SH-SY5Y (cell line): ENCODE results near the gene PPT1.
A peak's percentile ranks its signal among the peaks of the same experiment; 100 is the strongest.

Experiments
- GATA2 ChIP-seq: IDR thresholded peaks from 2 replicates; pipeline ENCODE4 v1.6.1; 2011; ENCODE audit warnings: mild to moderate bottlenecking, low read depth, low read length
- GATA3 ChIP-seq: IDR thresholded peaks from 2 replicates; pipeline ENCODE4 v1.6.1; 2011; ENCODE audit warnings: low read depth, mild to moderate bottlenecking, low read length, moderate library complexity

Gene PPT1

DNA sequence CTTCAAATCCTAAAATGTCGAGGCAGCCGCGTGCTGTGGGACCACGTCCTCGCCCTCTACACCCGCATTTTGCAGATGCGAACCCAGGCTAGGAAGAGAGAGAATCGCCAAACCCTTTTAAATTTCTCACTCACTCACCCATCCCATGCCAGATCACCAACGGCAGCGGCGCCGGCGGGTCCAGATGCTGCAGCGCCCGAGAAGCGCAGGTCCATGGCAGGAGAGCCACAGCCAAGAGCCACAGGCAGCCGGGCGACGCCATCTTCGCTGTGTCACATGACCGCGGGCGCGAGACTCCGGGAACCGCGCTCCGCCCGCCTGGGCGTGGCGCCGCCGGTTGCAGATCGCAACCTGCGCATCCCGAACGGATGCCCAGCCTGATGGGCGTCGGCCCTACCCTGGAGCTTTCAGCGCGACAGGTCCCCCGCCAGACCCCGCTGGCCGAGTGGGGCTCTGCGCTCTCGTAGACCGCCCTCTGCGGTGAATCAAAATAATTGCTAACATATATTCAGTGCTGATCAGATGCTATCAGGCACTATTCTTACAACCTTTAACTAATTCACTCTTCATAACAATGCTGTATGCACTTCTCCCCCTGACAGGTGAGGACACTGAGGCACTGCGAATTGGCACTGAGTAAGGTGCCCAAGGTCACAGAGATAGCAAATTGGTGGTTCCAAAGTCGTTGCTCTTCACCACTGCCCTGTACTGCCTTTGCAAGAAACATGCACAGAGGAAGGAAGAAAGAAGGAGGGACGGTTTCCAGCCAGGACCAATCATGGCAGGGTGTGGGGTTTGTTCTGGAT, at the start of gene PPT1:
Gene PPT1, minus strand, starts transcription at position 276 of the 806 bp plus-strand sequence. Its CDS starts 14 bp downstream, at position 262.
- TF ChIP-seq GATA3 (no peak), GATA2 (peak; percentile 46; the same call in 1 of the 2 replicates)

DNA sequence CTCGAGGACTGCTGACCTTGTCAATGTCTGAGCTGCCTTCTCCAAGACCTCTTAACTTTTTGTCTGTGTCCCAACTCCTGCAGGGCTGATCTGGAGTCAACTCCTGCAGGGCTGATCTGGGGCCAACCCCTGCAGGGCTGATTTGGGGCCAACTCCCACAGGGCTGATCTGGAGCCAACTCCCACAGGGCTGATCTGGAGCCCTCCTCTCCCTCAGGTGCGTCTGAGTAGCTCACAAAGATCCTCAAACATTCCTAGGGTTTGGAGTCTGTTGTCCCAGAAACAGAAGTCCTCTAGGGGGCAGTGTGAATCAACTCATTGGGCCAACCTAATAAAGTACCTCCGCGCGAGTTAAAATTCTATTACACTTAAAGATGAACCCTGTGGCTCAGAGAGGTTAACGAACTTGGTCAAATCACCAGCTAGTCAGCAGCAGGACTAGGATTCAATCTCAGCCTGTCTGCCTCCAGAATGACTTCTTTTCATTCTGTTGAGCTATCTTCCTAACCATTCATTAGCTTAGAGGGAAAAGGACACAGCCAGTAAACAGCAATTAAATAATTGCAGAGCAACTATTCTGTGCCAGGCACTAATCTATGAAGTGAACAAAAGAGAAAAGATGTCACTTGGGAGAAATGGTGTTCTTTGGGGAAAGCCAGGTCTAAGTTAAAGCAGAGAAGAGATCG, 47.0 kb upstream of the PPT1 start:
- TF ChIP-seq GATA2 (no peak), GATA3 (no peak)

DNA sequence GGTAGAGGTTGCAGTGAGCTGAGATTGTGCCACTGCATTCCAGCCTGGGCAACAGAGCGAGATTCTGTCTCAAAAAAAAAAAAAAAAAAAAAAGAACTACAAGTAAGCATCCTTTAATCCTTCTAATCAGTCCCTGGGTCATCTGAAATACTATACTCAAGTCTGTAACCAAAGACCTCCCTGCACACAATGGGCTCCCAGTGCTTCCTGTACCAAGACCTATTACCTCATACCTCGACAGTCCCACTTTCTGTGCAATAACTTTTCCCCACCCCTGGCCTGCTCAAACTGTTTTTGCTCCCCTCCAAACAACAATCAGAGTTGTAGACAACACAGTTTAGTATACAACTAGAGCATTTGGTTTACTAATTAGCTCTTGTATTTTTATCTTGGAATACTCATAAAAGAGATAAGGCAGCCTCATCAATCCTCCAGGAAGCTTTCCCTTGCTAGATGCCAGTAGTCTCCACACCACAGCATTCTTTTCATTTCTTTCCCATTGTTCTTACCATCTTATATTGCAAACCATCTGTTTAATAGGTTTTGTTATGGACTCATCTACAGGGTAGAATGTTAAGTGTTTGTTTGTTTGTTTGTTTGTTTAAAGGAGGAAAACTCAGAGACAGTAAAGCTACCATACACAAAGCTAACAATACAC, 45.0 kb upstream of the PPT1 start:
- TF ChIP-seq GATA2 (no peak), GATA3 (no peak)

DNA sequence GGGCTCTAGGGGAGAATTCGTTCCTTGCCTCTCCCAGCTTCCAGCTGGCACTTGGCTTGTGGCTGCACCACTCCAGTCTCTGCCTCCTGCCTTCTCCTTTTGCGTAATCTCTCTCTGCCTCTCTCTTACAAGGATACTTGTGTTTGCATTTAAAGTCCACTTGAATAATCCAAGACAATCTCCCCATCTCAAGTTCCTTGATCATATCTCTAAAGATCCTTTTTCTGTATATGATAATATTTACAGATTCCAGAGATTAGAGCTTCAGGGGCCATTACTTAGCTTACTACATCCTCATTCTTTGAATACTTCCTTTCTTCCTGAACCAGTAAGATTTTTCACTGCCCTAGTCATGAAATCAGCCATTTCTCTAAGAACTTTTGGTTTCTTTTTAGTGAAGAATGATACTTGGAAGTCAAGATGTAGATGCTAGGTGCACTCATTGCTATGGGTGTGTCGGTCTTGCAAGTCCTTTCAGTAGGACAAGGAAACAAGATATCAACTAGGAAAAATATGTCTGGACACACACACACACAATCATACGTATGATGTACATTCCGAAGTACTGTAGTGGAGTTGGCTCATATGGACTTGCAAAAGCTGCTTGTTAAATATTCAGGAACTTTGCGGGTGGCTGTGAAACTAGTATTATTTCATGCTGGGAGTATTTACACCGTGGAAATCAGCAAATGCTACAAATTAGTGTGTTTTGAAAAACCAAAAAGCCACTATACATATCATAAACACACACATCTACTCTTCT, 43.3 kb upstream of the PPT1 start:
- TF ChIP-seq GATA3 = no peak
- TF ChIP-seq GATA2 = no peak

DNA sequence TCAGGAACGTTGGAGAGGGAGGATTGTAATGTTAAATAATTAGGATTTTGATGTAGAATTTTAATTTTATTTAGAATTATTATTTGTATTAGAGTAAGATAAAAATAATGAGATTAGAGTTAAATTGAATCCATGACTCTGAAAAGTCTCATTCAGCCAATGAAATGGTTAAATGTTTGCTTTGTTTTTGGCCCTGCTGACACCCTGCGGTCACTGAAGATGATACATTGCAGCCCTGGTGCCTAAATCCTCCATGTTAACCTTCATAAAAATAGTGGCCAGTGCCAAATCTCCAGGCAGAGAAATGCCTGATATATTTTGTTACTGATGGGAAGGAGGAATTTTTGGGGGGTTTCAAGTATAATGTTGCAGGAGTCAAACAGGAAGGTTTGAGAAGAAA, 36.8 kb upstream of the PPT1 start:
- TF ChIP-seq GATA2 (no peak), GATA3 (no peak)

DNA sequence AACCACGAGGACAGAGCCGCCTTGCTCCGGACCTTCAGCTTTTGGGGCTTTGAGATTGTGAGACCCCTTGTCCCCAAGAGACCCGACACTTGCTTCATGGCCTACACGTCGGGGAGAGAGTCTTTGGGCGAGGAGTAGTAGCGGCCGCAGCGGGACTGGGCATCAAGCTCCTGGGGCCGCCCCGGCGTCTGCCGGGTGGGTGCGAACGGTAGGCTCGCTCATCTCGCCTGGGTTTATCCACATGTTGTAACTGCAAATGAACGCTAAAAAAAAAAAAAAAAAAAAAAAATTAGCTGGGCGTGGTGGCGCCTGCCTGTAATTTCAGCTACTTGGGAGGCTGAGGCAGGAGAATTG, 36.2 kb upstream of the PPT1 start:
- TF ChIP-seq GATA3 = no peak
- TF ChIP-seq GATA2 = no peak

DNA sequence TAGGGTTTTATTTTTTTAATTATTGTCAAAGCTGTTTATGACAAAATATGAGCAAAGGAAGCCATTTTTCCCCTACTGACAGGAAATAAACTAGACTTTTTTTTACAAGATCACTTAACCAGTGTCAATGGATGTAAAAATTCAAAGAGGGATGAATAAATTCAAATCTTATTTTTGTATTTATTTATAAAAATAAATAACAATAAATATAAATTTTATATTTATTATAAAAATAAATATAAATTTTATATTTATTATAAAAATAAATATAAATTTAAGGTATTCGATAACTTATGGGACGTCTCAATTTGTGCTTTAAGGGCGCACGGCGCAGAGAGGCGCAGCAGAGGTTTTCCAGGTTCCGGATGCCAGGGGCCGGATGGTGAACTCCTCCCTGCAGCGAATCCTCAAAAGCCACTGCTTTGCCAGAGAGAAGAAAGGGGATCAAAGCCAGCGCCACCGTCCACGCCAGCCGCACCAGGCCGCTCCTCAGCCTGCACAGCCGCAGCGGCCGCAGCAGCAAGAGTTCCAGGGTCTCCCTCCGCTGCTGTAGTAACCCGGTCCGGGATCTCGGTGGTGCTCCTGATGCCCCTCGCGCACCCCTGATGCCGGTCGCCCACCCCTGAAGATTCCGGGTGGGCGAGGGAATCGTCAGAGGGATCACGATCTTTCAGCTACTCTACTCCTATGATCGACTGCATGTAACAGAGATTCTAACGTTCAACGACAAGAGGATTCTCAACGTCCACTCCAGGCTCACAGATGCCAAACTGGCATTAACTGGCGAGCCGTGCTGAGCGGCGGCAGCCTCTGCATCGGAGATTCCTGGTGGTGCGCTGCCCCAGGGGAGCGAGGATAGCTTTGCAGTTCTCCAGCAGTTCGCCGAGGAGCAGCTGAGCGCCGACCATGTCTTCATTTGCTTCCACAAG, 35.6 kb upstream of the PPT1 start:
- TF ChIP-seq GATA2 = no peak
- no peak for TF ChIP-seq GATA3

DNA sequence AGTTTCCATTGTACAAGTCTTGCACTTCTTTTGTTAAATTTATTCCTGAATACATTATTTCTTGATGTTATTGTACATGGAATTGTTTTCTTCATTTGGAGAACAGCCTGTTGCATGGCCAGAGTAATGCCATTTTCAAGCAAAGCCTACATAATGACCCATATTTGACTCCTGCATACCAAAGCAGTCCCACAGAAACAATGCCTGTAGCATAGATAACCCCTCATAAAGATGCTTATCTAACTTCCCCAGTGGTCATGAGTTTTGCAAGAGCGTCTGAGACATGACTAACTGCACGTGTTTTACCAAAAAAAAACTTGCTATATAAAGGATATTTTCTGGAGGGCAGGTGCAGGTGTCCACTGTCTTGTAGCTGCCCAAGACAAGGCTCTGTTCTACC, 33.8 kb upstream of the PPT1 start:
- TF ChIP-seq GATA3 = no peak
- TF ChIP-seq GATA2 = no peak

DNA sequence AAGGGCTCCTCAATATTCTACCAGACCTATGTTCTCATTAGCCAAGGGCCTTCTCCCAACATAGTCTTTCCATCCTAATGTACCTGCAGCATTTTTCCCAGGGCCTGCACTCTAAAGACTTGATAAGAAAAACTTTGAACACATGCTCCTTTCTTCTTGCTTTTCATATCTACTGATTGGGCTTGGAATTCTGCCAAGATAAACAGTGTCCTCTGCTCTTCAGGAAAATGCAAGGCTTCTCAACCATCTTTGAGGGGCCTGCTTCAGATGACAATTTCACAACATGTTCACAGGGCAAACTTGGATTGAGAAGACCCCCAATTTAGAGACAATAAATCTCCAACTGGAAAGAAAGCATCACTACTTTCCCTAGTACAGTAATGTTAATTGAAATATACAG, 25.8 kb upstream of the PPT1 start:
- TF ChIP-seq GATA3 (no peak), GATA2 (no peak)

DNA sequence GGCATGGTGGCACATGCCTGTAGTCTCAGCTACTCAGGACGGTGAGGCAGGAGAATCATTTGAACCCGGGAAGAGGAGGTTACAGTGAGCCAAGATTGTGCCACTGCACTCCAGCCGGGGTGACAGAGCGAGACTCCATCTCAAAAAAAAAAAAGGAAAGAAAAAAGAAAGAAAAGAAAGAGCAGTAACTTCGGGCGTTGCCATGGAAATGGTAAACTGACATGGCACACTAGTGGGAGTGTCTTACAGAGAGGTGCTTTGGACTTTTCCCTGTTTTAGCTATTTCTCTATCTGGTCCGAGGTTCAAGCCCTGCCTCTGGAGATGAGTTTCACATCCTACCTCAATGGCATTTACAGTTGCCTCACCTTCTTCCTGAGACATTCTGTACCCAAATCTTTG, 23.1 kb upstream of the PPT1 start:
- no peak for TF ChIP-seq GATA3
- no peak for TF ChIP-seq GATA2

DNA sequence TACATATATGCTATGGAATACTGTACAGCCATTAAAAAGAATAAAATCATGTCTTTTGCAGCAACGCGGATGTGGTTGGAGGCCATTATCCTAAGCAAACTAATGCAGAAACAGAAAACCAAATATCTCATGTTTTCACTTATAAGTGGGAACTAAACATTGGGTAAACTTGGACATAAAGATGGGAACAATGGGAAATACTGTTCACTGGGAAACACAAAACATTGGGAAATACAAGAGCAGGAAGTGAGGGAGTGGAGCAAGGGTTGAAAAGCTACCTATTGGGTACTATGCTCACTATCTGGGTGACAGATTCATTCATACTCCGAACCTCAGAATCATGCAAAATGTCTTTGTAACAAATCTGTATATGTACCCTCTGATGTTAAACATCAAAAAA, 17.3 kb upstream of the PPT1 start:
- TF ChIP-seq GATA2 = no peak
- TF ChIP-seq GATA3 = no peak

DNA sequence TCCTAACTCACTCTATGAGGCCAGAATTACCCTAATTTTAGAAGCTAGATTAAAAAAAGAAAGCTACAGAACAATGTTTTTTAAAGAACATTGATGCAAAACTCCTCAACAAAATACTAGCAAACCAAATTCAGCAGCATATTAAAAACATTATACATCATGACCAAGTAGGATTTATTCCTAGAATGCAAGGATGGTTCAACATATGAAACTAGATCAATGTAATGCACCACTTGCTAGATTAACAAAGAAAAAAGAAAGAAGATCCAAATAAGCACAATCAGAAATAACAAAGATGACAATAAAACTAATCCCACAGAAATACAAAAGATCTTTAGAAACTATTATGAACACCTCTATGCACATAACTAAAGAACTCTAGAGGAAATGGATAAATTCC, 13.3 kb upstream of the PPT1 start:
- TF ChIP-seq GATA2 (no peak), GATA3 (no peak)
